Left lung (tissue), 10 donors: ENCODE results near the gene KCNK10. TPM values are rescaled to one million over a fixed set of nuclear protein-coding genes. Genes with fewer than 3 reads are reported as not detected.
A peak's percentile ranks its signal among the peaks of the same experiment; 100 is the strongest.

ENCODE experiments used
- ATAC-seq: fragments of 200-7000 bp; cut with Tn5 transposase; one replicate; pipeline ENCODE4 v1.9.1; 2020; ENCODE audit warnings: moderate library complexity
- DNase-seq, 4 donors: peaks; one replicate each; pipeline ENCODE4 v3.0.0-alpha.2; 2013 to 2020
- H3K27ac ChIP-seq, 2 donors: fragments of 200-600 bp; sonication (generic) in 1 of 2; one replicate each; pipeline versions ENCODE4 v1.5.0 to v1.8.0; 2020 to 2021
- H3K27me3 ChIP-seq, 2 donors: fragments of 200-600 bp; sonication (generic) in 1 of 2; one replicate each; pipeline versions ENCODE4 v1.5.0 to v1.8.0; 2020 to 2021
- H3K36me3 ChIP-seq, 2 donors: fragments of 200-600 bp; sonication (generic) in 1 of 2; one replicate each; pipeline versions ENCODE4 v1.5.0 to v1.8.0; 2020 to 2021
- H3K4me1 ChIP-seq, 2 donors: fragments of 200-600 bp; one replicate each; pipeline ENCODE4 v1.8.0; 2021
- H3K4me3 ChIP-seq, 2 donors: fragments of 200-600 bp; sonication (generic) in 1 of 2; one replicate each; pipeline versions ENCODE4 v1.5.0 to v1.8.0; 2020 to 2021; ENCODE audit warnings: mild to moderate bottlenecking in 1 of 2
- H3K9me3 ChIP-seq, 2 donors: fragments of 200-600 bp; sonication (generic) in 1 of 2; one replicate each; pipeline versions ENCODE4 v1.5.0 to v1.8.0; 2020 to 2021
- CTCF ChIP-seq, 2 donors: fragments of 200-600 bp; sonication (generic) in 1 of 2; IDR thresholded peaks; one replicate each; pipeline versions ENCODE4 v1.5.0 to v1.8.0; 2021; ENCODE audit warnings: antibody characterized with exemption in 2 of 2
- intact Hi-C, 2 donors: fragments of 100-400 bp; cut with DNase I; formaldehyde crosslinking; loops; one replicate each; pipeline versions ENCODE4 v1.11.2 to v1.14.2; 2022
- polyA plus RNA-seq, 6 donors: library from polyadenylated mRNA; unstranded; fragments of 120-200 nt; gene quantifications; one replicate each; pipeline ENCODE4 v1.2.1, GENCODE V29; 2013; ENCODE audit not compliant: insufficient read length in 6 of 6
- total RNA-seq, 2 donors: library from RNA; stranded (reverse); fragmentation: NEBNext Ultra II Directional; extraction: Animal tissue kit (Norgen Biotek cat#: 25700); gene quantifications; one replicate each; pipeline ENCODE4 v1.2.1, GENCODE V29; 2021
- donor health status: DM: no; HTN: yes; CAD: no.
- donor health status: DM: no; HTN: no; CAD: no.

KCNK10 gene
- total and polyA plus RNA-seq, 8 donors = 0.13 to 0.21 (median 0.16) TPM; not detected in 2

- TF ChIP-seq CTCF (IDR thresholded peaks at IDR 0.05) = no peak
- DNase-seq (no peak), ATAC-seq (no peak)
- H3K4me3 ChIP-seq = no peak overlapping the region
- intact Hi-C loops = no loop called here
- H3K27ac ChIP-seq = no peak overlapping the region
- H3K27me3 ChIP-seq = peaks cover 0 to 9% of the 10 kb centered on the region in 2 donors
- H3K4me1 ChIP-seq = peaks cover 7 to 8% of the 10 kb centered on the region in 2 donors
- no peaks in the 10 kb centered on the region for H3K36me3 ChIP-seq
- no peaks in the 10 kb centered on the region for H3K9me3 ChIP-seq
Observed at GRCh38 chr14:88184956-88185355, 138.1 kb downstream of the KCNK10 start.

GRCh38 chr14:88181072-88181471 is 142.0 kb downstream of the KCNK10 start:
- Histone ChIP-seq H3K27ac (no peak overlapping the region), H3K36me3 (no peaks in the 10 kb centered on the region), H3K4me3 (no peak overlapping the region), H3K4me1 (no peaks in the 10 kb centered on the region), H3K27me3 (peaks cover 0 to 9% of the 10 kb centered on the region in 2 donors), H3K9me3 (no peaks in the 10 kb centered on the region)
- intact Hi-C loops = no loop called here
- no peak for TF ChIP-seq CTCF (IDR thresholded peaks at IDR 0.05)
- ATAC-seq = no peak
- DNase-seq = no peak

GRCh38 chr14:88179716-88180115 is 143.4 kb downstream of the KCNK10 start:
- DNase-seq = no peak
- no peaks in the 10 kb centered on the region for H3K9me3 ChIP-seq
- no peak for ATAC-seq
- intact Hi-C loops = no loop called here
- H3K27me3 ChIP-seq = peaks cover 0 to 12% of the 10 kb centered on the region in 2 donors
- H3K36me3 ChIP-seq = no peaks in the 10 kb centered on the region
- H3K4me1 ChIP-seq = no peaks in the 10 kb centered on the region
- TF ChIP-seq CTCF (IDR thresholded peaks at IDR 0.05) = no peak
- H3K27ac ChIP-seq = no peak overlapping the region
- no peak overlapping the region for H3K4me3 ChIP-seq

- intact Hi-C loops = no loop called here
- no peaks in the 10 kb centered on the region for H3K9me3 ChIP-seq
- H3K27me3 ChIP-seq = peaks cover 0 to 3% of the 10 kb centered on the region in 2 donors
- H3K4me1 ChIP-seq = no peaks in the 10 kb centered on the region
- H3K4me3 ChIP-seq = no peak overlapping the region
- ATAC-seq (no peak), DNase-seq (no peak)
- no peak overlapping the region for H3K27ac ChIP-seq
- no peaks in the 10 kb centered on the region for H3K36me3 ChIP-seq
- TF ChIP-seq CTCF (IDR thresholded peaks at IDR 0.05) = no peak
Observed at GRCh38 chr14:88170333-88170732, 152.7 kb downstream of the KCNK10 start.

- peak; percentile 49 to 78 for TF ChIP-seq CTCF (IDR thresholded peaks at IDR 0.05)
- Histone ChIP-seq H3K4me1 (no peaks in the 10 kb centered on the region), H3K9me3 (no peaks in the 10 kb centered on the region), H3K27me3 (no peaks in the 10 kb centered on the region), H3K36me3 (no peaks in the 10 kb centered on the region), H3K4me3 (no peak overlapping the region), H3K27ac (no peak overlapping the region)
- ATAC-seq = peak; percentile 96
- intact Hi-C loops = loop anchor here in 1 of 2 donors (5.0 to 10.0 kb wide), 2 partner anchors 154 to 221 kb away; no protein-coding TSS in a partner anchor
- DNase-seq = peak in 2 of 4 donors; percentile 16 to 38
Observed at GRCh38 chr14:88168498-88169165, 154.4 kb downstream of the KCNK10 start.
